Vagina (tissue), 2 donors: Measurements from ENCODE around the gene NRL. TPM values are rescaled to one million over a fixed set of nuclear protein-coding genes. Genes with fewer than 3 reads are reported as not detected.

Source experiments
- DNase-seq, 2 donors: peaks; one replicate each; pipeline ENCODE4 v3.0.0-alpha.2; 2017; ENCODE audit errors: extremely low spot score in 2 of 2
- H3K27ac ChIP-seq: fragments of 200-600 bp; sonication (generic); one replicate; pipeline ENCODE4 v1.5.1; 2019
- H3K27me3 ChIP-seq: fragments of 200-600 bp; sonication (generic); one replicate; pipeline ENCODE4 v1.5.1; 2019
- H3K36me3 ChIP-seq, 2 donors: fragments of 200-600 bp; sonication (generic); one replicate each; pipeline ENCODE4 v1.5.1; 2017 to 2019
- H3K4me1 ChIP-seq: fragments of 200-600 bp; sonication (generic); one replicate; pipeline ENCODE4 v1.5.1; 2019
- H3K4me3 ChIP-seq, 2 donors: fragments of 200-600 bp; sonication (generic); 1 replicate in 1 of 2; 2 replicates in 1 of 2; pipeline ENCODE4 v1.5.1; 2016 to 2019
- H3K9me3 ChIP-seq: fragments of 200-600 bp; sonication (generic); one replicate; pipeline ENCODE4 v1.5.1; 2019
- CTCF ChIP-seq, 3 experiments: fragments of 450-650 bp in 2 of 3; fragments of 200-600 bp in 1 of 3; sonication (generic) in 1 of 3; IDR thresholded peaks; one replicate each; pipeline ENCODE4 v1.5.1; 2017 to 2019; ENCODE audit warnings: antibody characterized with exemption in 3 of 3, mild to moderate bottlenecking in 2 of 3, moderate library complexity in 2 of 3
- POLR2A ChIP-seq, 2 donors: fragments of 450-650 bp; IDR thresholded peaks; one replicate each; pipeline ENCODE4 v1.6.1; 2017; ENCODE audit warnings: antibody characterized with exemption in 2 of 2, mild to moderate bottlenecking in 2 of 2, moderate library complexity in 2 of 2
- POLR2AphosphoS5 ChIP-seq, 2 donors: sonication (generic); formaldehyde crosslinking; IDR thresholded peaks; one replicate each; pipeline ENCODE4 v1.9.0; 2017; ENCODE audit warnings: antibody characterized with exemption in 2 of 2, mild to moderate bottlenecking in 2 of 2, low read depth in 1 of 2; ENCODE audit not compliant: insufficient read depth in 1 of 2
- intact Hi-C: fragments of 100-400 bp; cut with DNase I; formaldehyde crosslinking; loops from one replicate; pipeline ENCODE4 v1.15.1; 2023
- total RNA-seq: library from RNA; depleted of rRNA; stranded (reverse); fragments of >200 nt; gene quantifications from one replicate; pipeline ENCODE4 v1.2.3, GENCODE V29; 2016

The NRL gene
- total RNA-seq, 1 donor from 2014 or later, result 1.2 TPM

DNA sequence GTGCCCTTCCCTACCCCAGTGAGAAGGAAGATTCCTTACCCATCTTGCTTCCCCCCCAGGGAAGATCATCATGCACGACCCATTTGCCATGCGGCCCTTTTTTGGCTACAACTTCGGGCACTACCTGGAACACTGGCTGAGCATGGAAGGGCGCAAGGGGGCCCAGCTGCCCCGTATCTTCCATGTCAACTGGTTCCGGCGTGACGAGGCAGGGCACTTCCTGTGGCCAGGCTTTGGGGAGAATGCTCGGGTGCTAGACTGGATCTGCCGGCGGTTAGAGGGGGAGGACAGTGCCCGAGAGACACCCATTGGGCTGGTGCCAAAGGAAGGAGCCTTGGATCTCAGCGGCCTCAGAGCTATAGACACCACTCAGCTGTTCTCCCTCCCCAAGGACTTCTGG is 11.3 kb downstream of the NRL start:
- no peak for DNase-seq
- no peaks in the 10 kb centered on the region for H3K9me3 ChIP-seq
- no peak overlapping the region for H3K27ac ChIP-seq
- H3K4me3 ChIP-seq, result no peak overlapping the region
- TF ChIP-seq CTCF (IDR thresholded peaks at IDR 0.05) (no peak), POLR2AphosphoS5 (IDR thresholded peaks at IDR 0.05; ENCODE audit: insufficient read depth in 1 of 2, low read depth in 1 of 2) (no peak), POLR2A (IDR thresholded peaks at IDR 0.05) (no peak)
- H3K36me3 ChIP-seq, result no peaks in the 10 kb centered on the region
- intact Hi-C loops, result loop anchor here (5.0 kb wide), 1 partner anchor 46 kb away; no protein-coding TSS in a partner anchor
- H3K27me3 ChIP-seq, result no peaks in the 10 kb centered on the region
- H3K4me1 ChIP-seq, result no peaks in the 10 kb centered on the region

DNA sequence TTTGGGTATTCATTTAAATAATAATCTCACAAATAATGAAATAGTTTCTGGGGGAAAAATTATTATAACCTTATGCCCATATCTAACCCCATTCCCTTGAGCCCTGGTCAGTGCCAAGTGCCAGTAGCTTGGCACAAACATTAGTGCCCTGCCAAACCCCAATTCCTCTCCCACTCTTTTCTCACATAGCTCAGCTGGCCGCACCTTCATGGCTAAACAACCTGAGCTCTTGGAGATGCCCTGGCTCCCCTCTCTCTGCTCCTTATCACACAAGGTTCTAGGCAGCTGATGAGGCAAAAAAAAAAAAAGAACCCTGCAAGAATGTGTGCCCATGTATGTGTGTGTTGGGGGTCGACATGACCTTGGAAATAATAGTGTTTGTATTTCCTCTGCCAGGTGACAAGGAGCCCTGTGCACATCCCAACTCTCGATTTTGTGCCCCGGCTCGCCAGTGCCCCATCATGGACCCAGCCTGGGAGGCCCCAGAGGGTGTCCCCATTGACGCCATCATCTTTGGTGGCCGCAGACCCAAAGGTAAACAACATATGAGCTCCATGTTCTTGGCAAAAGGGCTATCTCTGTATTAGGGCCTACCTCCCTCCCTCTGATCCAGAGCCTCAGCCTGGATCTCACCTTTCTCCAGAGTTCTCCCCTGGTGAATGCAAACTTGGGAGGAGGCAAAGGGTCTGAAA is 12.2 kb downstream of the NRL start:
- no peak overlapping the region for H3K4me3 ChIP-seq
- H3K4me1 ChIP-seq, result no peaks in the 10 kb centered on the region
- H3K27me3 ChIP-seq, result no peaks in the 10 kb centered on the region
- H3K36me3 ChIP-seq, result no peaks in the 10 kb centered on the region
- H3K9me3 ChIP-seq, result no peaks in the 10 kb centered on the region
- H3K27ac ChIP-seq, result no peak overlapping the region
- intact Hi-C loops, result loop anchor here (5.0 kb wide), 1 partner anchor 45 kb away; no protein-coding TSS in a partner anchor
- TF ChIP-seq POLR2AphosphoS5 (IDR thresholded peaks at IDR 0.05; ENCODE audit: insufficient read depth in 1 of 2, low read depth in 1 of 2), result no peak
- TF ChIP-seq CTCF (IDR thresholded peaks at IDR 0.05), result no peak
- no peak for DNase-seq

DNA sequence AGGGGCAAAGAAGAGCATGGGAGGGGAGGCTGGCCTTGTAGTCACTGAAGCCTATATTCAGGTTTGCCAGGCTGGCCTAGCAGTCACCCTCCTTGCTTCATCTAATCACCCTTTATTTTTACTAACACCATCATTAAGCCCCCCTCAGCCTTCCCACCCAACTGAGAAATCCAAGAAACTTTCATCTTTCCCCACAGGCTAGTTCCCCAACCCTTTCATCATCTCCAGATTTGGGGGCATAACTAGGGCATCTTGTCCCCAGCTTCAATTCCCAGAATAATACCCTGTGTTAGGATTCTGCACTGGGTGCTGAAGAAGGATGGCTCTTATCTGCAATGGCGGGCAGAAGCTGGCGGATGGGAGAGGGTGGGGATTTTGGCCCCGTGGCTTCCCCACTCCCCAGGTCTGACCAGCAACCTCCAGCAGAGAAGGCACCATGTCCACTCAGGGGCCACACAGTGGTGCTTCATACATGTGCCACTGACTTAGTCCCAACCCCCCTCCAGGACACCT is 13.7 kb downstream of the NRL start:
- intact Hi-C loops, result loop anchor here (5.0 kb wide), 1 partner anchor 44 kb away; no protein-coding TSS in a partner anchor
- no peaks in the 10 kb centered on the region for H3K27me3 ChIP-seq
- no peak for DNase-seq
- H3K4me3 ChIP-seq, result no peak overlapping the region
- no peaks in the 10 kb centered on the region for H3K4me1 ChIP-seq
- no peaks in the 10 kb centered on the region for H3K36me3 ChIP-seq
- no peaks in the 10 kb centered on the region for H3K9me3 ChIP-seq
- H3K27ac ChIP-seq, result no peak overlapping the region
- TF ChIP-seq POLR2AphosphoS5 (IDR thresholded peaks at IDR 0.05; ENCODE audit: insufficient read depth in 1 of 2, low read depth in 1 of 2), result no peak
- TF ChIP-seq CTCF (IDR thresholded peaks at IDR 0.05), result no peak
- no peak for TF ChIP-seq POLR2A (IDR thresholded peaks at IDR 0.05)

GRCh38 chr14:24100197-24100981 is 14.4 kb downstream of the NRL start:
- intact Hi-C loops, result loop anchor here (5.0 kb wide), 1 partner anchor 43 kb away; no protein-coding TSS in a partner anchor
- DNase-seq, result no peak
- no peaks in the 10 kb centered on the region for H3K9me3 ChIP-seq
- H3K27ac ChIP-seq, result no peak overlapping the region
- no peaks in the 10 kb centered on the region for H3K36me3 ChIP-seq
- H3K27me3 ChIP-seq, result no peaks in the 10 kb centered on the region
- TF ChIP-seq CTCF (IDR thresholded peaks at IDR 0.05), result no peak
- no peak for TF ChIP-seq POLR2A (IDR thresholded peaks at IDR 0.05)
- TF ChIP-seq POLR2AphosphoS5 (IDR thresholded peaks at IDR 0.05; ENCODE audit: insufficient read depth in 1 of 2, low read depth in 1 of 2), result no peak
- H3K4me3 ChIP-seq, result no peak overlapping the region
- H3K4me1 ChIP-seq, result peaks cover 6% of the 10 kb centered on the region
